ENCODE measurements around the gene TPM4. TPM values are rescaled to one million over a fixed set of nuclear protein-coding genes. Genes with fewer than 3 reads are reported as not detected.

The TPM4 gene
- total RNA-seq, 2 donors from 2014 or later: 261 to 388 TPM

GRCh38 chr19:16060294-16060693 lies 16.0 kb upstream of the TPM4 start:
- intact Hi-C loops (cut with DNase I): no loop called here
- DNase-seq: no peak

GRCh38 chr19:16061943-16062342 lies 14.4 kb upstream of the TPM4 start:
- no peak for DNase-seq
- Histone ChIP-seq H3K4me1 (peaks cover 4% of the 10 kb centered on the region), H3K4me3 (no peak overlapping the region), H3K9me3 (peaks cover 4% of the 10 kb centered on the region), H3K9ac (ENCODE audit: low read depth in 2 of 2, low read length in 2 of 2) (no peak overlapping the region), H3K36me3 (no peaks in the 10 kb centered on the region), H3K27me3 (no peaks in the 10 kb centered on the region), H3K27ac (no peak overlapping the region)
- intact Hi-C loops (cut with DNase I): no loop called here
- TF ChIP-seq CTCF (IDR thresholded peaks at IDR 0.05): no peak

More at GRCh38 chr19:16060294-16060693, 16.0 kb upstream of the TPM4 start:
- H3K36me3 ChIP-seq: no peaks in the 10 kb centered on the region
- H3K27ac ChIP-seq: no peak overlapping the region
- no peak overlapping the region for H3K4me3 ChIP-seq
- H3K4me1 ChIP-seq: no peaks in the 10 kb centered on the region
- TF ChIP-seq CTCF (IDR thresholded peaks at IDR 0.05): no peak
- H3K9ac ChIP-seq (ENCODE audit: low read depth in 2 of 2, low read length in 2 of 2): no peak overlapping the region
- H3K27me3 ChIP-seq: no peaks in the 10 kb centered on the region
- H3K9me3 ChIP-seq: peaks cover 6% of the 10 kb centered on the region

GRCh38 chr19:16062789-16063188 lies 13.5 kb upstream of the TPM4 start:
- Histone ChIP-seq H3K27ac (no peak overlapping the region), H3K9ac (ENCODE audit: low read depth in 2 of 2, low read length in 2 of 2) (no peak overlapping the region), H3K4me3 (no peak overlapping the region), H3K36me3 (no peaks in the 10 kb centered on the region), H3K9me3 (no peaks in the 10 kb centered on the region), H3K27me3 (no peaks in the 10 kb centered on the region), H3K4me1 (peaks cover 4% of the 10 kb centered on the region)
- intact Hi-C loops (cut with DNase I): no loop called here
- peak; percentile 93 for TF ChIP-seq CTCF (IDR thresholded peaks at IDR 0.05)
- DNase-seq: peak; percentile 72

- Histone ChIP-seq H3K4me3 (no peak overlapping the region), H3K27me3 (no peaks in the 10 kb centered on the region), H3K9ac (ENCODE audit: low read depth in 2 of 2, low read length in 2 of 2) (no peak overlapping the region), H3K4me1 (peaks cover 4% of the 10 kb centered on the region), H3K9me3 (no peaks in the 10 kb centered on the region), H3K27ac (no peak overlapping the region), H3K36me3 (no peaks in the 10 kb centered on the region)
- intact Hi-C loops (cut with DNase I): no loop called here
- no peak for DNase-seq
- no peak for TF ChIP-seq CTCF (IDR thresholded peaks at IDR 0.05)
Observed at GRCh38 chr19:16064209-16064889, 11.9 kb upstream of the TPM4 start.

- H3K9me3 ChIP-seq: no peaks in the 10 kb centered on the region
- intact Hi-C loops (cut with DNase I): loop anchor here (5.0 kb wide), 1 partner anchor 46 kb away; the partner anchor contains the start of gene RAB8A
- peak overlapping the region; percentile 30 to 73 for H3K9ac ChIP-seq (ENCODE audit: low read depth in 2 of 2, low read length in 2 of 2)
- H3K27ac ChIP-seq: peak overlapping the region; percentile 78
- peaks cover 12% of the 10 kb centered on the region for H3K4me1 ChIP-seq
- no peaks in the 10 kb centered on the region for H3K27me3 ChIP-seq
- peak; percentile 15 for TF ChIP-seq CTCF (IDR thresholded peaks at IDR 0.05)
- no peak overlapping the region for H3K4me3 ChIP-seq
- peak; percentile 81 for DNase-seq
- H3K36me3 ChIP-seq: no peaks in the 10 kb centered on the region
Observed at GRCh38 chr19:16066611-16067104, 9.6 kb upstream of the TPM4 start.
